Gastrocnemius medialis (tissue), 4 donors: Measurements from ENCODE around the gene CDCA8.

ENCODE experiments used
- CTCF ChIP-seq, 5 experiments: fragments of 450-650 bp in 3 of 5; fragments of 200-600 bp in 2 of 5; sonication (generic) in 2 of 5; IDR thresholded peaks in 4 of 5; conservative IDR thresholded peaks in 1 of 5; 1 replicate in 4 of 5; 2 replicates in 1 of 5; pipeline ENCODE4 v1.5.1; 2016 to 2019; ENCODE audit warnings: antibody characterized with exemption in 5 of 5, mild to moderate bottlenecking in 3 of 5, moderate library complexity in 3 of 5
- POLR2A ChIP-seq, 2 donors: fragments of 450-650 bp; IDR thresholded peaks; one replicate each; pipeline ENCODE4 v1.6.1; 2017; ENCODE audit warnings: antibody characterized with exemption in 2 of 2, mild to moderate bottlenecking in 2 of 2, moderate library complexity in 2 of 2

DNA sequence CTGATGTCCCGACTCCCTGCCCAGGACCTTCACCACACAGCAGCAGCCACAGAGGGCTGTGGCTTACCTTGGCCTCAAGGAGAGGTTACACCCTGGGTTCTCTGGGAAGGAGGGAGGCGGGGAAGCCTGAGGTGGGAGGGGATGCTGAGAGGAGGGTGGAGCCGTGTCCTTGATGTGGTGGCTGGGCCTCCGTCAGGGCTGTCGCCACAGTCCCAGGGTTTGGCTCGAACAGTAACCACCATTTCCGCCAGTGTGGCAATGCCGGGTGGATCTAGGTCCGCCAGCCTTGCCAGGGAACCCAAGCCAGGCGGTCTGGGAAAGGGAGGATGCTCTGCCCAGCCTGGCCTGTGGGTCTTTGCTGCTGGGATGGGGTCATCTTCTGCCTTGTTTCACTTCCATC is 18.4 kb upstream of the CDCA8 start:
- TF ChIP-seq POLR2A (IDR thresholded peaks at IDR 0.05) (no peak), CTCF (IDR thresholded peaks at IDR 0.05 in 4 of 5, conservative IDR thresholded peaks at IDR 0.05 in 1 of 5) (no peak)
